Neuronal stem cell (in vitro differentiated cells): ENCODE measurements around the gene TBCC.
A peak's percentile ranks its signal among the peaks of the same experiment; 100 is the strongest.

ENCODE experiments used
- DNase-seq: peaks from one replicate; pipeline ENCODE4 v3.0.0-alpha.2; 2013; ENCODE audit warnings: low spot score
- H2AFZ ChIP-seq: one replicate; pipeline ENCODE4 v1.6.1; 2013; ENCODE audit warnings: mild to moderate bottlenecking, low read length, inconsistent platforms
- H2AK5ac ChIP-seq: 2 replicates; pipeline ENCODE4 v1.6.1; 2013; ENCODE audit warnings: low read depth, mild to moderate bottlenecking, inconsistent platforms, low read length, moderate library complexity, mixed read lengths
- H2BK120ac ChIP-seq: 2 replicates; pipeline ENCODE4 v1.6.1; 2013; ENCODE audit warnings: low read depth, mild to moderate bottlenecking, inconsistent platforms, low read length, moderate library complexity, mixed read lengths
- H2BK12ac ChIP-seq: one replicate; pipeline ENCODE4 v1.6.1; 2013; ENCODE audit warnings: low read length, inconsistent platforms
- H2BK15ac ChIP-seq: 2 replicates; pipeline ENCODE4 v1.6.1; 2013; ENCODE audit warnings: mild to moderate bottlenecking, low read length, inconsistent platforms, mixed read lengths
- H2BK5ac ChIP-seq: one replicate; pipeline ENCODE4 v1.6.1; 2013; ENCODE audit warnings: inconsistent platforms, mild to moderate bottlenecking, low read length, moderate library complexity
- H3K14ac ChIP-seq: one replicate; pipeline ENCODE4 v1.6.1; 2013; ENCODE audit warnings: low read length, inconsistent platforms
- H3K18ac ChIP-seq: 2 replicates; pipeline ENCODE4 v1.6.1; 2013; ENCODE audit warnings: low read length, inconsistent platforms
- H3K23ac ChIP-seq: 2 replicates; pipeline ENCODE4 v1.6.1; 2013; ENCODE audit warnings: low read depth, mild to moderate bottlenecking, mixed read lengths, low read length, inconsistent platforms; ENCODE audit not compliant: poor library complexity
- H3K27ac ChIP-seq: replicated peaks from 3 replicates; pipeline ENCODE4 v1.5.1; 2013; ENCODE audit warnings: low read length, inconsistent platforms
- H3K27me3 ChIP-seq, 3 experiments: 2 replicates each; pipeline ENCODE4 v1.6.1; 2013; ENCODE audit warnings: low read length in 3 of 3, mild to moderate bottlenecking in 2 of 3, inconsistent platforms in 1 of 3, low read depth in 1 of 3, mixed read lengths in 1 of 3, moderate library complexity in 1 of 3; ENCODE audit not compliant: control insufficient read depth in 3 of 3, insufficient read depth in 3 of 3
- H3K36me3 ChIP-seq, 2 donors: replicated peaks in 1 of 2; 2 replicates each; pipeline ENCODE4 v1.6.1; 2013; ENCODE audit warnings: low read length in 2 of 2; ENCODE audit not compliant: control insufficient read depth in 2 of 2, insufficient read depth in 2 of 2
- H3K4ac ChIP-seq: 2 replicates; pipeline ENCODE4 v1.6.1; 2013; ENCODE audit warnings: inconsistent platforms, mild to moderate bottlenecking, low read length, moderate library complexity
- H3K4me1 ChIP-seq, 2 donors: 1 replicate in 1 of 2; 2 replicates in 1 of 2; pipeline ENCODE4 v1.6.1; 2013; ENCODE audit warnings: low read length in 2 of 2, low read depth in 1 of 2; ENCODE audit not compliant: control insufficient read depth in 2 of 2, insufficient read depth in 1 of 2
- H3K4me2 ChIP-seq: one replicate; pipeline ENCODE4 v1.6.1; 2013; ENCODE audit warnings: mild to moderate bottlenecking, low read length, inconsistent platforms; ENCODE audit not compliant: insufficient read depth, poor library complexity, severe bottlenecking
- H3K4me3 ChIP-seq, 2 donors: 2 replicates each; pipeline ENCODE4 v1.5.1; 2013; ENCODE audit warnings: low read length in 2 of 2, mild to moderate bottlenecking in 2 of 2, inconsistent platforms in 1 of 2, moderate library complexity in 1 of 2
- H3K79me1 ChIP-seq: one replicate; pipeline ENCODE4 v1.6.1; 2013; ENCODE audit warnings: low read depth, mild to moderate bottlenecking, inconsistent platforms, low read length, moderate library complexity
- H3K9ac ChIP-seq: one replicate; pipeline ENCODE4 v1.6.1; 2013; ENCODE audit warnings: mild to moderate bottlenecking, low read depth, low read length, inconsistent platforms; ENCODE audit not compliant: poor library complexity
- H3K9me3 ChIP-seq, 2 donors: replicated peaks in 1 of 2; 2 replicates each; pipeline versions ENCODE3 to v1.6.1; 2013; ENCODE audit warnings: low read length in 2 of 2, mild to moderate bottlenecking in 2 of 2, inconsistent platforms in 1 of 2, low read depth in 1 of 2, mixed read lengths in 1 of 2, moderate library complexity in 1 of 2; ENCODE audit not compliant: control insufficient read depth in 2 of 2, insufficient read depth in 1 of 2
- H4K8ac ChIP-seq: one replicate; pipeline ENCODE4 v1.6.1; 2013; ENCODE audit warnings: low read depth, mild to moderate bottlenecking, inconsistent platforms, low read length, moderate library complexity
- H4K91ac ChIP-seq: one replicate; pipeline ENCODE4 v1.6.1; 2013; ENCODE audit warnings: low read length, low read depth, mild to moderate bottlenecking, inconsistent platforms; ENCODE audit not compliant: poor library complexity
- WGBS, 2 donors: extraction: QIAGEN DNeasy Blood & Tissue Kit; methylation state at CpG; one replicate each; pipeline ENCODE4 v1.1.7; 2013; ENCODE audit warnings: missing lambda C conversion rate in 2 of 2, mixed read lengths in 1 of 2; ENCODE audit not compliant: insufficient read length in 2 of 2, insufficient replicate concordance in 1 of 2; ENCODE audit errors: extremely low coverage in 2 of 2; 5-methylcytosine and 5-hydroxymethylcytosine counted together

Gene TBCC

GRCh38 chr6:42784717-42785498 lies 39.0 kb upstream of the TBCC start:
- H3K9me3 ChIP-seq = peaks cover 0 to 4% of the 10 kb centered on the region in 2 donors
- peaks cover 4% of the 10 kb centered on the region for H3K79me1 ChIP-seq
- H3K27me3 ChIP-seq = no peaks in the 10 kb centered on the region
- H3K4me2 ChIP-seq = peak overlapping the region; percentile 51
- H3K14ac ChIP-seq = no peak overlapping the region
- no peak overlapping the region for H2BK12ac ChIP-seq
- H4K91ac ChIP-seq = no peak overlapping the region
- no peak overlapping the region for H3K27ac ChIP-seq
- H3K4me3 ChIP-seq = peak overlapping the region; percentile 44 to 91
- no peak overlapping the region for H2BK5ac ChIP-seq
- no peak overlapping the region for H3K18ac ChIP-seq
- no peak overlapping the region for H2BK120ac ChIP-seq
- no CpG with 5 or more reads among the region's 12 CpGs for WGBS, 2 donors
- H3K4me1 ChIP-seq = peaks cover 2 to 9% of the 10 kb centered on the region in 2 donors
- no peak overlapping the region for H3K4ac ChIP-seq
- no peak overlapping the region for H3K9ac ChIP-seq
- H4K8ac ChIP-seq = no peak overlapping the region
- no peak overlapping the region for H2BK15ac ChIP-seq
- H3K23ac ChIP-seq = peak overlapping the region; percentile 29
- peaks cover 0 to 21% of the 10 kb centered on the region in 2 donors for H3K36me3 ChIP-seq
- no peak overlapping the region for H2AFZ ChIP-seq
- no peak for DNase-seq
- no peak overlapping the region for H2AK5ac ChIP-seq

DNA sequence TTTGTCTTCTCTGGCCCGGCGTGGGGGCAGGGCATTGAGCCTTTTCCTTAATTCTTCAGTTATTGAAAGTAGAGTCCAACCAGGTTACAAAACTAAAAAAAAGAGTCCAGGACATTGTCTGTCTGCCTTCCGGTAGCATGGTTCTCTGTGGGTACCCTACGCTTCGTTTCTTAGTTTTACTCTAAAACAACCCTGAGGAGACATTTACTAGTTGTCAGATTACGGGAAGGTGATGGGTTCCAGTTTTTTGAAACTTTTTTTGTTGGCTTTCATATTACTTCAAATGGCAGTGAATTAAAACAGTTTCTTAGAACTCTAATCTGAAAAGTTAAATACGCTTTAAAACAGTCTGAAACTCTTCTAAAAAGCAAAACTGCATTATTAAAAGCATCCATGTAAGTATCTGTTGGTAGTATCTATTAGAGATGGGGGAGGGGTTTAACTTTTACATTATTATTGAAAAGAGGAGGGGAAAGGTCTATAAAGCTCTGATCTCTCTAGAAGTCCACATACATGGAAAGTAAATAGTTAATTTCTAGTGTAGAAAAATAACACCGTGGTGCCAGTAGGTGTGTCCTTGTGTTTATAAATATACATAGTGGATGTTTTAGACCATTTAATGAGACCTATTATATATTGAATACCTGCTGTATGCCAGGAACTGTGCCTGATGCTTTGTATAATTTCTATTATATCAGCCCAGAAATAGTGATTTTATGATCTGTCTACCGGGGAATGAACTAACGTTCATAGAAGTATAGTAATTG lies 38.2 kb upstream of the TBCC start:
- DNase-seq = no peak

DNA sequence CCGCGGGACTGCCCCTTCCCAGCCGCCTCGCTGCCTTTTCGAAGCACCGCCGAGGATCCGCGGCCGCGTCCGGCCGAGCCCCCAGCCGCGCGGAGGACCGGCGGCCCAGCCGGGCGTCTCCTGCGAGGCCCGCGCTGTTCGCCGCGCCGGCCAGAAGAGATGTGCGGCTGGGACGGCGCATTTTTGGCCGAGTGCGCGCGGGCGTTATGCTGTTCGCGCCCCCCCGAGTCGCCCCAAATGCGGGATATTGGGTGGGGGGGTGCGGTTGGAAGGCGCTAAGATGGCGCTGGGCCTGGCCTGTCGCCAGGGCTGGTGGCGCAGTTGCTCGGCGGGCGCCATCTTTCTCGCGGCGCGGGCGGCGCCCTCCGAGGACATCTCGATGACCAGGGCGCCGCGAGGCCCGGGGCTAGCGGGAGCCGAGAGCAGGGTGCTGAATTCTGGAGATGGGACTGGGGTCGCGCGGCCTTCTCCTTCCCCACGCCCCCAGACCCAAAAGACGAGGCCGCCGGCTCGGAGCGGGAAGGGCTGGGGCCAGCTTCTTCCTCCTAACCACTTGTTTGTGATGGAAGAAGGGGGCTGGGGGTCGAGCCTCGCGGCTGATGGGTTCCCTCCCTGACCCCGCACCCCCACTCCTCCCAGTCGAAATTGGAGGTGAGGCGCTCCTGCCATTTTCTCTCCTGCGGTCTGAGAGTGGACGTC lies 37.4 kb upstream of the TBCC start:
- H3K36me3 ChIP-seq = peaks cover 0 to 17% of the 10 kb centered on the region in 2 donors
- H2BK5ac ChIP-seq = peak overlapping the region; percentile 99
- peak; percentile 53 for DNase-seq
- peak overlapping the region; percentile 91 to 97 for H3K4me3 ChIP-seq
- H3K18ac ChIP-seq = peak overlapping the region; percentile 100
- peak overlapping the region; percentile 81 for H2BK120ac ChIP-seq
- H3K27me3 ChIP-seq = no peaks in the 10 kb centered on the region
- peak overlapping the region; percentile 99 for H3K4ac ChIP-seq
- H3K14ac ChIP-seq = peak overlapping the region; percentile 100
- peak overlapping the region; percentile 62 for H3K4me2 ChIP-seq
- H3K9ac ChIP-seq = peak overlapping the region; percentile 99
- H2AK5ac ChIP-seq = peak overlapping the region; percentile 99
- peak overlapping the region; percentile 82 for H4K8ac ChIP-seq
- H3K79me1 ChIP-seq = peaks cover 4% of the 10 kb centered on the region
- peak overlapping the region; percentile 97 for H3K27ac ChIP-seq
- peak overlapping the region; percentile 97 for H2BK15ac ChIP-seq
- no CpG with 5 or more reads among the region's 79 CpGs for WGBS, 2 donors
- peak overlapping the region; percentile 99 for H3K23ac ChIP-seq
- H3K4me1 ChIP-seq = peaks cover 2 to 8% of the 10 kb centered on the region in 2 donors
- H3K9me3 ChIP-seq = peaks cover 0 to 4% of the 10 kb centered on the region in 2 donors
- H4K91ac ChIP-seq = no peak overlapping the region
- peak overlapping the region; percentile 69 for H2AFZ ChIP-seq
- H2BK12ac ChIP-seq = no peak overlapping the region

More for the DNA sequence above, 38.2 kb upstream of the TBCC start:
- Histone ChIP-seq H3K9me3 (peaks cover 0 to 4% of the 10 kb centered on the region in 2 donors), H3K4me2 (peak overlapping the region; percentile 62), H3K27ac (peak overlapping the region; percentile 97), H3K4me1 (peaks cover 2 to 8% of the 10 kb centered on the region in 2 donors), H2AFZ (peak overlapping the region; percentile 69), H3K23ac (peak overlapping the region; percentile 99), H3K4ac (peak overlapping the region; percentile 99), H2BK15ac (peak overlapping the region; percentile 97), H2BK12ac (no peak overlapping the region), H2BK120ac (no peak overlapping the region), H3K36me3 (peaks cover 0 to 21% of the 10 kb centered on the region in 2 donors), H4K91ac (no peak overlapping the region), H3K27me3 (no peaks in the 10 kb centered on the region), H3K9ac (peak overlapping the region; percentile 99), H2BK5ac (peak overlapping the region; percentile 99), H3K79me1 (peaks cover 4% of the 10 kb centered on the region), H3K4me3 (peak overlapping the region; percentile 91 to 97), H4K8ac (no peak overlapping the region), H3K18ac (peak overlapping the region; percentile 100), H3K14ac (no peak overlapping the region), H2AK5ac (peak overlapping the region; percentile 99)
- WGBS, 2 donors = no CpG with 5 or more reads among the region's 10 CpGs
